ENCODE data around the gene FAM174C. TPM values are rescaled to one million over a fixed set of nuclear protein-coding genes. Genes with fewer than 3 reads are reported as not detected.
A peak's percentile ranks its signal among the peaks of the same experiment; 100 is the strongest.

Gene FAM174C
- total and polyA plus RNA-seq, 11 donors: 11.6 to 56.4 (median 23.8) TPM

DNA sequence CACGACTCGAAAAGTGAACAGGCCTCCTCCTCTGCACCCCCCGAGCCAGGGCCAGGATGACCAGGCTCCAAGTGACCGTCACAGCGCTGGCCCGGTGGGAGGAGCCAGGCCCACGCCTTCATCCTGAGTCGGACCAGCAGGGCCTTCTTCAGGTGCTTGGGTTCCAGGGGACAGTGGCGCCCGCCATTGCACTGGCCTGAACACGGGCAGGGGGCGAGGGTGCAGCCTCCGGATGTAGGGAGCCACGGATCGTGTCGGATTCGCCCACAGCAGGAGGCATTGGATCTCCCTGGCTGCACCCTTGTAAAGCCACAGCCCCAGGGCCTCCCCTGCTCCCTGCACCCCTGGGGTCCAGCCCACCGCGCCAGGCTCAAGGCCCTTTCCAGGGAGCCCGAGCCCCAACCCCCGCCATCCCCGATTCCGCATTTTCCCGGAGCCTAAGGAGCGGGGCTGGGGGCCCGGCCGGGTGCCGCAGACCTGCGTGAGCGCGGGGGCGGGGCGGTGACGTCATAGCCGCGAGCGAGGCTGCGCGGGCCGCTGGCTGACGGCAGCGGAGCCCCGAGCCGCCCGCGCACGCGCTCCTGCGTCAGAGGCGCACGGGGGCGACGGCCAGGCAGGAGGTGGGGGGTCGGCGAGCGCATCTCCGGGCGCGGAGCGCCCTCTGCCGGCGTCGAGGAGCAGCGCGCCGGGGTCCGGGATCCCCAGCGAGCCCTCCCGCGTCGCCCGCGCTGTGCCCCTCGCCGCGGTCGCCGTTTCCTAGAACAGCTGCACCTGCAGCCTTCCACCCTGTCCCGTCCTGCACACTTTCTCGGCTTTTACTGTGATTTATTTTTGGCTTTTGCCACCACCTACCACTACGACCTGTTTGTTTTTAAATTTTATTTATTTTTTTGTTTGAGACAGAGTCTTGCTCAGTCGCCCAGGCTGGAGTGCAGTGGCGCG lies 35.3 kb upstream of the FAM174C start:
- ATAC-seq (peak in 3 of 4 donors; percentile 26 to 54 (median 35)), DNase-seq (peak; percentile 91 to 95 (median 92))
- peak overlapping the region in 11 of 12 donors; percentile 16 to 99 (median 88) for H3K4me3 ChIP-seq
- no peaks in the 10 kb centered on the region for H3K9me3 ChIP-seq
- peak overlapping the region; percentile 72 to 100 (median 96) for H3K27ac ChIP-seq
- intact Hi-C loops (cut with DNase I): loop anchor here in 5 of 10 donors (1.0 to 10.0 kb wide), 8 partner anchors 19 to 317 kb away; partner anchors contain the start of gene ARID3A (in 1 of the 5)
- TF ChIP-seq CTCF (IDR thresholded peaks at IDR 0.05) (peak; percentile 78 to 98 (median 94)), POLR2A (IDR thresholded peaks at IDR 0.05) (peak in 1 of 2 donors; percentile 55)
- H3K27me3 ChIP-seq: peaks cover 0 to 15% (median 0%) of the 10 kb centered on the region in 9 donors
- peaks cover 8 to 77% (median 56%) of the 10 kb centered on the region in 12 donors for H3K4me1 ChIP-seq
- peaks cover 0 to 3% (median 0%) of the 10 kb centered on the region in 9 donors for H3K36me3 ChIP-seq
- WGBS, 4 donors: 10 to 28% (median 10%) methylated on average over 41 to 84 of the region's 84 CpGs

DNA sequence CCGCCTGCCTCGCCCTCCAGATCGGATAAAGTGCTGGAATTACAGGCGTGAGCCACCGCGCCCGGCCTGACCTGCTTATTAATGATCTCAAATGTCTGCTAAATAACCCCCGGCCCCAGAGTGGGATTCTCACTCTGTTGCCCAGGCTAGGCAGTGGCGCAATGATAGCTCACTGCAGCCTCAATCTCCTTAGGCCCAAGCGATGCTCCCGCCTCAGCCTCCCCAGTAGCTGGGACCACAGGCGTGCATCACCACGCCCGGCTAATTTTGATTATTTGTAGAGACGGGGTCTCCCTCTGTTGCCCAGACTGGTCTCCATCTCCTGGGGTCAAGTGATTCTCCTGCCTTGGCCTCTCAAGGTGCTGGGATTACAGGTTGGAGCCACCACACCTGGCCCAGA lies 34.4 kb upstream of the FAM174C start:
- no peak for ATAC-seq

DNA sequence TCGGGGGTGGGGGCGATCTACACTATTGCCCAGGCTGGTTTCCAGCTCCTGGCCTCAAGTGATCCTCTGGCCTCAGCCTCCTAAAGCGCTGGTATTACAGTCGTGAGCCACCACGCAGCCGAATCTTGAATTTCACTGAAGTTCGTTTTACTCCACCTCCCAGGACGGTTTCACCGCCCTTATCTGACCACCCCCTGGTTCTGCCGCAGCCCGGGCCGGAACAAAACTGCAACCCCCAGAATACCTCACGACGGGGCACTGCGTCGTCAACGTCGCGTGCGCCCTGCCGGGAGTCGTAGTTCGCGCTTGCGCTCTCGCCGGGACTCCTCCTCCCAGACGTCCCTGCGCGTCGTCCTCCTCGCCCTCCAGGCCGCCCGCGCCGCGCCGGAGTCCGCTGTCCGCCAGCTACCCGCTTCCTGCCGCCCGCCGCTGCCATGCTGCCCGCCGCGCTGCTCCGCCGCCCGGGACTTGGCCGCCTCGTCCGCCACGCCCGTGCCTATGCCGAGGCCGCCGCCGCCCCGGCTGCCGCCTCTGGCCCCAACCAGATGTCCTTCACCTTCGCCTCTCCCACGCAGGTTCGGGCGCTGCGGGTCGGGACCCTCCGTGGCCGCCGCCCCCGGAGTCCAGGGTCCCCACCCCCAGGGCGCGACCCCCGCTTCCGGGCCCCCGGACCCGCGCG lies 33.8 kb upstream of the FAM174C start, which contains the start of gene ATP5F1D:
Gene ATP5F1D (plus strand): TSS at position 335 of the 679 bp plus-strand sequence. CDS start 100 bp downstream, at position 435.
- DNase-seq (peak; percentile 95 to 98 (median 97)), ATAC-seq (peak; percentile 27 to 65 (median 58))
- Histone ChIP-seq H3K4me1 (peaks cover 10 to 86% (median 70%) of the 10 kb centered on the region in 12 donors), H3K9me3 (no peaks in the 10 kb centered on the region), H3K36me3 (peaks cover 0 to 3% (median 0%) of the 10 kb centered on the region in 9 donors), H3K4me3 (peak within 1 kb of the TSS; percentile 62 to 99 (median 92)), H3K27ac (peak within 1 kb of the TSS; percentile 95 to 100 (median 100)), H3K27me3 (peaks cover 0 to 10% (median 0%) of the 10 kb centered on the region in 9 donors)
- TF ChIP-seq CTCF (IDR thresholded peaks at IDR 0.05) (no peak), POLR2A (IDR thresholded peaks at IDR 0.05) (peak in 1 of 2 donors; percentile 93)
- WGBS, 4 donors: 0 to 1% (median 0%) methylated on average over 28 to 79 of the region's 79 CpGs
- intact Hi-C loops (cut with DNase I): loop anchor here in 4 of 10 donors (2.0 to 10.0 kb wide), 5 partner anchors 21 to 319 kb away; partner anchors contain the start of gene ARID3A (in 1 of the 4)

More for the DNA sequence above, 34.4 kb upstream of the FAM174C start:
- TF ChIP-seq POLR2A (IDR thresholded peaks at IDR 0.05): no peak
- intact Hi-C loops (cut with DNase I): loop anchor here in 4 of 10 donors (1.0 to 10.0 kb wide), 7 partner anchors 20 to 318 kb away; partner anchors contain the start of gene ARID3A (in 1 of the 4)
- peak overlapping the region in 10 of 12 donors; percentile 92 to 100 (median 97) for H3K27ac ChIP-seq
- H3K4me1 ChIP-seq: peaks cover 10 to 86% (median 64%) of the 10 kb centered on the region in 12 donors
- WGBS, 4 donors: 62 to 68% (median 67%) methylated on average over 13 to 15 of the region's 15 CpGs
- peak overlapping the region in 10 of 12 donors; percentile 16 to 99 (median 92) for H3K4me3 ChIP-seq
- peaks cover 0 to 15% (median 0%) of the 10 kb centered on the region in 9 donors for H3K27me3 ChIP-seq
- H3K9me3 ChIP-seq: no peaks in the 10 kb centered on the region
- DNase-seq: no peak
- H3K36me3 ChIP-seq: peaks cover 0 to 3% (median 0%) of the 10 kb centered on the region in 9 donors
